Measurements from ENCODE around the gene CEP70.
"Not testable (repeated sequence)": the region's sequence is repeated elsewhere in the genome, so short reads cannot be mapped to it uniquely, and the experiment has no call there.

Gene CEP70

DNA sequence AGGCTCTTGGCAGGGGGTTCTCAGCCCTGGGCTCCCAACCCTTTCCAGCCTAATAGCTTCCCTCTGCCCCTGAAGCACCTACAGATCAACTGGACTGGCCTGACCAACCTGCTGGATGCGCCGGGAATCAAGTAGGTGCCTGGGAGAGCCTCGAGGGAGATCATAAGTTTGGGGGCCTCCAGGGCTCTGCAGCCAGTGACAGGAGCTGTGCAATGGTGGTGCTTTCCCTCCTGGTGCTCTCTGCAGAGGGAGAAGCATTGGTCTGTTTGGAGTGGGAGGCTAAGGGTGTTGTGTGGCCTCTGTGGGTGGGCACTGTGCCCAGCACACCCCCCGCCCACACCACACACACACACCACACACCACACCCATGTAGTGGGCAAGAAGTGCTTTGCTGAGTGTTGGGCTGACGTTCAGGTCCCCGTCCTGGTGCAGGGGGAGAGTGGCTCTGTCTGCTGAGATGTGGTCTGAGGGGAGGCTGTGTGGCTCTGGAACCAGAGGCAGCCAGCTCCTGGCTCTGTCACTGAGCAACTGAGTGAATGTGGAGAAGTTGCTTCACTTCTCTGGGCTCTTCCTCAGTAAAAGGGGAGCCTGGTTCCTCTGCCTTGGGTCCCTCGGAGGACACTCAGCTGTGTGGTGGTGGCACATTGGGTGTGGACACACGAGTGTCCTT is 133.4 kb downstream of the CEP70 start:
- Mint-ChIP-seq H3K4me3 (no peak overlapping the region), H3K27ac (no peak overlapping the region), H3K4me1 (ENCODE audit: low read depth) (no peaks in the 10 kb centered on the region), H3K27me3 (peaks cover 12% of the 10 kb centered on the region), H3K36me3 (ENCODE audit: low read depth) (no peaks in the 10 kb centered on the region), H3K9me3 (no peaks in the 10 kb centered on the region)

- no peaks in the 10 kb centered on the region for H3K4me1 Mint-ChIP-seq (ENCODE audit: low read depth)
- no peaks in the 10 kb centered on the region for H3K36me3 Mint-ChIP-seq (ENCODE audit: low read depth)
- no peak overlapping the region for H3K27ac Mint-ChIP-seq
- no peak overlapping the region for H3K4me3 Mint-ChIP-seq
- no peaks in the 10 kb centered on the region for H3K9me3 Mint-ChIP-seq
- peaks cover 10% of the 10 kb centered on the region for H3K27me3 Mint-ChIP-seq
Observed at GRCh38 chr3:138459619-138460535, 134.2 kb downstream of the CEP70 start.

DNA sequence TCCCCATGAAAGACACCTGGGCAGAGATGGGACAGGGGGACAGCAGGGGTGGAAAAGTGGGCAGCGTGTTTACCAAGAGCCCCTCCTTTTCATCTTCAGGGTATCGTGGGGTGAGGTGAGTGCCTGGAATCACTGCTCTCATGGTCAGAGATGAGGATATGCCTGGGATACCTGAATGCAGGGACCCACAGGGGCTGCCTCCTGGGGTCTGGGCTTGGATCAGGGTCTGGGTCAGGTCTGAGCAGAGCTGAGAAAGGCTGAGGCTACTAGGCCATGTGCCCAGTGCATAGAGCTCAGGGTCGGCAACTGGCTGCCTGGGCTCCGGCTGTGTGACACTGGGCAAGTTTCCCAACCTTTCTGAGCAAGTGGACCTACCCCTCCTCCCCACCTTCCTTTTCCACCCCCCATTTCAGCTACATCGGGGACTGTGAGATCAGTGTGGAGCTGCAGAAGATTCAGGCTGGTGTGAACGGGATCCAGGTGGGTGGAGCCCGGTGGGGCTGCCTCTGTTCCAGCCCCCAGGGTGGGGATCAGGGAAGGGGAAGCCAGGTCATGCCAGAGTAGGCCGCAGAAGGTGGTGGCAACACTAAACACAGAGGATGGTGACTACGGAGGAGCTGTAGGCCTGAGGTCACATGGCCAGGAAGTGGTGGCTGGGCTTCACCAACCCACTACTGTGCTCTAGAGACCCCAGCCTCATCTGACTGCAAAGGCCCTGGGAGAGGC is 135.1 kb downstream of the CEP70 start:
- Mint-ChIP-seq H3K4me1 (ENCODE audit: low read depth) (no peaks in the 10 kb centered on the region), H3K36me3 (ENCODE audit: low read depth) (no peaks in the 10 kb centered on the region), H3K27me3 (peaks cover 7% of the 10 kb centered on the region), H3K4me3 (no peak overlapping the region), H3K9me3 (no peaks in the 10 kb centered on the region), H3K27ac (no peak overlapping the region)

DNA sequence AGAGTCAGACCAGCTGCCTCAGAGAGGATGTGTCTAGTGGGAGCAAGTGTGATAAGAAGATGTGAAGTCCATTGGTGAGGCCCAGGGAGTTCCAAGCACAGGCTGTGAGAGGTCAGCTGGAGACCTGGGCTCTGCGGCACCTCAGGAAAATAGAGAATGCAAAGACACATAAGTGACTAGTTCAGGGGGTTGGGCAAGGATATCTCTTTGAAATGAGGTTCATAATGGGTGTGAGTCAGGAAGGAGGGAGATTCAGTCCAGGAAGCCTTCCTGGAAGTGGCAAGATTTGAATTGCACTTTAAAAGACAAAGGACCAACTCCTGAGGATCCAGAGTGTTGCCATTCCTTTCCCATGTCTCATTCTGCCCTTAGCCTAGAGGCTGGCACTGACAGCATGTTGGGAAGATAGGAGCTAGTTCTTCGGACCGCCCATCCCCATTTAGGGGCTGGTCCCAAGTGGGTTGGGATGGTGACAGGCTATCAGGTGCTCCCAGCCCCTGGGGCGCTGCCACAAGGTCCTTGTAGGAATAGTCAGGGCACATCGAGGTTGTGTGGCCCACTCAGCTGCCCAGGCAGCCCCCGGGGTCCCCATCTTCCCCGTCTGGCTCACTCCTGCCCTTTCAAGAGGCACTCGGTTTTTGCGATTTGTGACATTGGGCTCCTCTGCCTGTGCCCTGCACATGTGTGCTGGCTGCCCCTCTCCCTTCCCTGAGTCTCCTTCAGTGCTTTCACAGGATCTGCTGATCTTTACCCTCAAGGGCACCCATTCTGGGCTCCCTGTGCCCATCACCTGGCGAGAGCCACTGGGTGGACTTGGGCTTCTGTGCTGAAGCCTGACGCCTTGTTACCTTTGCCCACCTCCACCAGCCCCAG is 136.0 kb downstream of the CEP70 start:
- no peaks in the 10 kb centered on the region for H3K36me3 Mint-ChIP-seq (ENCODE audit: low read depth)
- H3K27ac Mint-ChIP-seq: no peak overlapping the region
- H3K4me1 Mint-ChIP-seq (ENCODE audit: low read depth): no peaks in the 10 kb centered on the region
- H3K27me3 Mint-ChIP-seq: no peaks in the 10 kb centered on the region
- H3K9me3 Mint-ChIP-seq: no peaks in the 10 kb centered on the region
- H3K4me3 Mint-ChIP-seq: no peak overlapping the region

- Mint-ChIP-seq H3K4me1 (ENCODE audit: low read depth) (no peaks in the 10 kb centered on the region), H3K36me3 (ENCODE audit: low read depth) (no peaks in the 10 kb centered on the region), H3K4me3 (no peak overlapping the region), H3K27ac (no peak overlapping the region), H3K9me3 (no peaks in the 10 kb centered on the region), H3K27me3 (no peaks in the 10 kb centered on the region)
Observed at GRCh38 chr3:138456961-138457862, 136.8 kb downstream of the CEP70 start.

DNA sequence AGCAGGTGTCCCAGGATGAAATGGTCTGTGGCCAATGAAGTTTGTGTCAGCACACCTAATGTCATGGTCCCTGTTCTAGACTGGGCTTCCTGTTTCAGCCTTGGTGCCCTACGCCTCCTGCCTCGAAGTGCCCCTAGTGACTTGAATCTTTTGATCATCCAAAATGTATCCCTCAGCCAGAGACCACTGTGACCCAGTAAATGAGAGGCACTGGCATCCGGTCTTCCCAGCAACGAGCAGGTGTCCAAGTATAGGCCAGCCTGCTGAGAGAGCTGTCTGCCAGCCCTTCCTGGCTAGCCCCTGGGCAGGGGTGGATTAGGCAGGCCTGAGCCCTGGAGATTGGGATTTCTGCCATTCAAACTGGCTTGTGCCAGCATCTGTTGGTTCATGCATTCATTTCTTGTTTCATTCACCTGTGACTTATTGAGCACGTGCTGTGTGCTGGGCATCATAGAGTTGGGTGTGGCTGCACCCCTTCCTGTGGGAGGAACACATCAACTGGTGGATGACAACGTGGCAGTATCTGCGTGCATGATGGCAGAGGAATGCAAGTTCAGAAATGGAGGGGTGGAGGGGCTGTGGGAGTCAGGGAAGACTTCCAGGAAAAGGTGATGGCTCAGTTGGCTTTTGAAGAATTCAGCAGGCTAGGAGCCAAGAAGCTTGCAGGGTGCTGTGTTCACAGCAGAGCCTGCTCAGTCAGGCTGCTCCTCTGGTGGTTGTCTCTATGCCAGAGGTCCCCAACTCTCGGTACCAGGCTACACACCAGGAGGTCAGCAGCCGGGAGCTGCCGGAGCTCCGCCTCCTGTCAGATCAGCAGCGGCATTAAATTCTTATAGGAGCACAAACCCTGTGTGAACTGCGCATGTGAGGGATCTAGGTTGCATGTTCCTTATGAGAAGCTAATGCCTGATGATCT is 138.0 kb downstream of the CEP70 start:
- no peak overlapping the region for H3K27ac Mint-ChIP-seq

DNA sequence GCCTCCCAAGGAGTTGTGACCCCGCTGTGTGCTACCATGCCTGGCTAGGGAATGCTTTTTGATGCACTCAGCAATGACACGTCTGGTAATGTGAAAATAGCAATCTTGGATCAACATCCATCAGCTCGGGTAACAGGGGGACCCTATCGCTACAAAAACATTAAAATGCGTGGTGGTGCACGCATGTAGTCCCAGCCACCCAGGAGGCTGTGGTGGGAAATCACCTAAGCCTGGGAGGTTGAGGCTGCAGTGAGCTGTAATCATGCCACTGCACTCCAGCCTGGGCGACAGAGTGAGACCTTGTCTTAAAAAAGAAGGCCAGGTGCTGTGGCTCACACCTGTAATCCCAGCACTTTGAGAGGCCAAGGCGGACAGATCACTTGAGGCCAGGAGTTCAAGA is 140.1 kb downstream of the CEP70 start:
- not testable (repeated sequence) for H3K4me1 Mint-ChIP-seq (ENCODE audit: low read depth); H3K4me3 Mint-ChIP-seq; H3K9me3 Mint-ChIP-seq; H3K36me3 Mint-ChIP-seq (ENCODE audit: low read depth); H3K27ac Mint-ChIP-seq; H3K27me3 Mint-ChIP-seq

More for the DNA sequence above, 138.0 kb downstream of the CEP70 start:
- H3K4me1 Mint-ChIP-seq (ENCODE audit: low read depth): no peaks in the 10 kb centered on the region
- no peaks in the 10 kb centered on the region for H3K9me3 Mint-ChIP-seq
- H3K36me3 Mint-ChIP-seq (ENCODE audit: low read depth): no peaks in the 10 kb centered on the region
- H3K27me3 Mint-ChIP-seq: no peaks in the 10 kb centered on the region
- no peak overlapping the region for H3K4me3 Mint-ChIP-seq

GRCh38 chr3:138452436-138452835 is 141.6 kb downstream of the CEP70 start:
- H3K4me3 Mint-ChIP-seq: no peak overlapping the region
- H3K9me3 Mint-ChIP-seq: no peaks in the 10 kb centered on the region
- H3K27ac Mint-ChIP-seq: no peak overlapping the region
- no peaks in the 10 kb centered on the region for H3K4me1 Mint-ChIP-seq (ENCODE audit: low read depth)
- H3K36me3 Mint-ChIP-seq (ENCODE audit: low read depth): no peaks in the 10 kb centered on the region
- H3K27me3 Mint-ChIP-seq: no peaks in the 10 kb centered on the region

DNA sequence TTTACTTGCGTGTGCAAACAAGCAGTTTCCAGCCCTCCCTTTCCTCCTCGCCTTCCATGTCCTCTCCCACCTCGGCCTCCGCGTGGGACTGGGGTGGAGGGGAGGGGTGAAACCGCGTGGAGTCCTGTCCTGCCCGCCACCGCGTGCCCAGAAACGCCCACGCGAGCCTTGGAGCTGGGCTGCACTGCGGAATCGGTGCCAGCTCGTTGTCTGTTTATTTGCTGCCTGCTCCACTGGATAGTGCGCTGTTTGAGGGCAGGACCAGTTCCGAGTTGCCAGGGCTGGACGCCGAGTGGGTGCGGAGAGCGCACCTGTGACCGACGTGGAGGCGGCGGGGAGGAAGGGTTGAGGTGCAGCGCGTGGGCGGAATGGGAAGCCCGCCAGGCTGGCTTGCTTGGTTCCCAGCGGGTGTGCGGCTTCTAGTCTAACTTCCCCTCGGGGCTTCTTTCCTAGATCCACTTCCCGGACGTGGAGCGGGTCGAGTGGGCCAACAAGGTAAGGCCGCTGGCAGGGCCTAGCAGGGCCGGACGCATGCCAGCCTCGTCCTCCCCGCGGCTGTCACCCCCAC is 142.4 kb downstream of the CEP70 start:
- Mint-ChIP-seq H3K27me3 (no peaks in the 10 kb centered on the region), H3K27ac (no peak overlapping the region), H3K36me3 (ENCODE audit: low read depth) (no peaks in the 10 kb centered on the region), H3K4me1 (ENCODE audit: low read depth) (no peaks in the 10 kb centered on the region), H3K4me3 (no peak overlapping the region), H3K9me3 (no peaks in the 10 kb centered on the region)

DNA sequence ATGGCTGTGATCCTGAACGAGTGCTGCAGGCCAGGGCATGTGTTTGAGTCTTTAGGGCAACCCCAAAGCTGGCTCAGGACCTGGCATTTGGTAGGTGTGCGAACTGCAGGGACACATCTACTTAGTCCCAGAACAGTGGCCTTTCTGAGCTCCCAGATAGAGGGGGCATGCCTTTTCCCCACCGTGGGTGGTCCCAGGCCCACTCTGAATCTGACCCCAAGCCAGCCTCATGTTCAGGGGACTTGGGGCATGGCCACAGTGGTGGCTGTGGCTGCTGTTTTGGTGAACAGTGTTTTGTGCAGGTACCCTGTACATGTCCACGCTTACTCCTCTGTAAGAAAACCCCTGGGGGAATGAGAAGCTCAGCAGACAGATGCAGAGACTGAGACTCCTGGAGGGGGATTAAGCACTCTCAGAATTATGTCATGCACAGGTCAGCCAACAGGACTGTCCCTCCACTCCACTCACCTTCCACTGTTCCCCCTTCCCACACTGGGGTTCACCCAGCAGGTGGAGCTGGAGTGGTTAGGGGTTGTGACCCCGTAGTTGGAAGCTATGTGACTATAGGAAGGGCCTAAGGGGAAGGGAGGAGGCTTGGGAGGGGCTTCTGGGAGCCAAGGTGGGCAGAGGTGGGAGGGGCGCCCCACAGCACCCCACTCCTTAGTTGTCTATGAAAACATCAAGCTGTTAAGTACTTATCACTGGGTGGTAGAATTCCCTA is 143.2 kb downstream of the CEP70 start:
- Mint-ChIP-seq H3K36me3 (ENCODE audit: low read depth) (no peaks in the 10 kb centered on the region), H3K9me3 (no peaks in the 10 kb centered on the region), H3K4me1 (ENCODE audit: low read depth) (no peaks in the 10 kb centered on the region), H3K4me3 (no peak overlapping the region), H3K27ac (no peak overlapping the region), H3K27me3 (no peaks in the 10 kb centered on the region)

GRCh38 chr3:138450181-138450580 is 143.9 kb downstream of the CEP70 start:
- no peaks in the 10 kb centered on the region for H3K27me3 Mint-ChIP-seq
- no peaks in the 10 kb centered on the region for H3K9me3 Mint-ChIP-seq
- H3K4me1 Mint-ChIP-seq (ENCODE audit: low read depth): no peaks in the 10 kb centered on the region
- H3K4me3 Mint-ChIP-seq: no peak overlapping the region
- no peaks in the 10 kb centered on the region for H3K36me3 Mint-ChIP-seq (ENCODE audit: low read depth)
- H3K27ac Mint-ChIP-seq: no peak overlapping the region

- H3K9me3 Mint-ChIP-seq: no peaks in the 10 kb centered on the region
- H3K27me3 Mint-ChIP-seq: no peaks in the 10 kb centered on the region
- no peak overlapping the region for H3K27ac Mint-ChIP-seq
- no peaks in the 10 kb centered on the region for H3K36me3 Mint-ChIP-seq (ENCODE audit: low read depth)
- H3K4me3 Mint-ChIP-seq: no peak overlapping the region
- H3K4me1 Mint-ChIP-seq (ENCODE audit: low read depth): no peaks in the 10 kb centered on the region
Observed at GRCh38 chr3:138449490-138449889, 144.6 kb downstream of the CEP70 start.

All from stimulated activated naive CD8-positive, alpha-beta T cell treated with anti-CD3 and anti-CD28 coated beads, Interleukin-15, Interleukin-2, amounts not matched to agents 100 ng/mL and 50 ng/mL, for 24 hours (primary cell).